A673 (cell line): ENCODE data around the gene BTLA. TPM values are rescaled to one million over a fixed set of nuclear protein-coding genes. Genes with fewer than 3 reads are reported as not detected.

Source experiments
- BruUV-seq: library from RNA; stranded (reverse); fragments of 400-500 nt; replicated peaks from 2 replicates; lab custom pipeline; 2021; lab: Mats Ljungman, UMichigan
- CTCF ChIA-PET: fragments of 300-600 bp; sonication (Branson Sonifier 250); formaldehyde crosslinking; loops from one replicate; lab custom pipeline; 2022; ENCODE audit warnings: antibody characterized with exemption; lab: Charles Lee
- POLR2A ChIA-PET: fragments of 300-600 bp; sonication (Branson Sonifier 250); formaldehyde crosslinking; loops from one replicate; lab custom pipeline; 2022; ENCODE audit warnings: antibody characterized with exemption; ENCODE audit not compliant: low non-redundant PET; lab: Charles Lee
- DNase-seq: peaks from one replicate; pipeline ENCODE4 v3.0.0-alpha.2; 2015; ENCODE audit warnings: low spot score
- H3K27ac ChIP-seq: fragments of 200-600 bp; sonication (generic); 2 replicates; pipeline ENCODE4 v1.5.1; 2016; ENCODE audit warnings: mixed run types, low read depth, mild to moderate bottlenecking, mixed read lengths, antibody characterized with exemption, low read length; ENCODE audit not compliant: poor library complexity, severe bottlenecking
- H3K27me3 ChIP-seq: fragments of 200-600 bp; sonication (generic); replicated peaks from 2 replicates; pipeline ENCODE4 v1.6.1; 2017; ENCODE audit warnings: mixed run types, low read depth, mild to moderate bottlenecking, mixed read lengths, antibody characterized with exemption, low read length; ENCODE audit not compliant: insufficient read depth, poor library complexity
- H3K36me3 ChIP-seq: fragments of 200-600 bp; sonication (generic); 2 replicates; pipeline ENCODE4 v1.6.1; 2016; ENCODE audit warnings: mixed run types, mild to moderate bottlenecking, mixed read lengths, antibody characterized with exemption, low read length; ENCODE audit not compliant: insufficient read depth, poor library complexity, severe bottlenecking
- H3K4me1 ChIP-seq: fragments of 200-600 bp; sonication (generic); 2 replicates; pipeline ENCODE4 v1.6.1; 2017; ENCODE audit warnings: mixed run types, mild to moderate bottlenecking, mixed read lengths, antibody characterized with exemption, low read length; ENCODE audit not compliant: insufficient read depth, poor library complexity, severe bottlenecking
- H3K4me3 ChIP-seq: fragments of 200-600 bp; sonication (generic); 2 replicates; pipeline ENCODE4 v1.5.1; 2016; ENCODE audit warnings: low read depth, mixed run types, mild to moderate bottlenecking, mixed read lengths, low read length; ENCODE audit not compliant: poor library complexity, severe bottlenecking
- H3K9me3 ChIP-seq: fragments of 200-600 bp; sonication (generic); 2 replicates; pipeline ENCODE4 v1.6.1; 2016; ENCODE audit warnings: mixed run types, low read depth, mild to moderate bottlenecking, mixed read lengths, antibody characterized with exemption, low read length; ENCODE audit not compliant: poor library complexity, severe bottlenecking
- EZH2 ChIP-seq: fragments of 200-600 bp; sonication (generic); IDR thresholded peaks from 2 replicates; pipeline ENCODE4 v1.6.1; 2017; ENCODE audit warnings: borderline replicate concordance, low read depth, mild to moderate bottlenecking, mixed read lengths, antibody characterized with exemption, low read length; ENCODE audit not compliant: poor library complexity, severe bottlenecking
- intact Hi-C: fragments of 100-400 bp; cut with micrococcal nuclease; formaldehyde crosslinking; loops from one replicate; pipeline ENCODE4 v1.10.0; 2022; ENCODE audit not compliant: unreplicated experiment
- total RNA-seq: library from RNA; stranded (reverse); gene quantifications from 2 replicates; pipeline ENCODE4 v1.2.3, GENCODE V29; 2021
- TF ChIP-seq, protein P1 (sequence below): fragments of 300-800, 200-600 bp; sonication (generic); conservative IDR thresholded peaks from 2 replicates; pipeline ENCODE4 v1.5.1; 2017; ENCODE audit warnings: low read depth, mild to moderate bottlenecking, antibody characterized with exemption, low read length, moderate library complexity, mixed read lengths

The BTLA gene
- total RNA-seq, 1 experiment from 2014 or later = not detected

DNA sequence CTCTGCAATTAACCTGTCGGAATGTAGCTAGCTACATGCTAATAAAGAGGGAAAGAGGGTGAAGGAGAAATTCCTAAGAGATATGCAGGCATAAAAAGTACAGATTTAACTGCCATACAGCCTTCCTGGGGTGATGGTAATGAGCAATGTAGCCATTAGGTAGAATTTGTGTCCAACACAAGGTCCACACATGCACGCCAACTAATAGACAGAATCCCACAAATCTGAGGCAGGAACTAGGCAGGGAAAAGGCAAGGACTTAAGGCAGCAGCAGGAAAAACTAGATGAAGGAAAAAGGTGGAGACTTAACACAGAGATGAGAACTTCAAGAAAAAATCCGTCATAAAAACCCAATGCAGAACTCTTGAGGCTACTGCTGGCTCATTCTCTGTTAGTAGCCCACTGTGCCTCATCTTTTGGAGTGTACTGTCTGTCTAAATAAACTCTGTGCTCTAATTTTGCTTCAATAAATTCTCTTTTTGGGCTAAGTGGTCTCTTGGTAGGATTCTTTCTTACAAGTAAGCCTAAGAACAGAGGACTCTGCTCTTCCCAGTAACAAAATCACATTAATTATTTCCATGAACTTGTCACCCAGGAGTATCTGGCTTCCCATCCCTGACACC, 81.5 kb downstream of the BTLA start:
- Histone ChIP-seq H3K9me3 (no peaks in the 10 kb centered on the region), H3K27me3 (no peaks in the 10 kb centered on the region), H3K4me3 (no peak overlapping the region), H3K4me1 (no peaks in the 10 kb centered on the region), H3K36me3 (no peaks in the 10 kb centered on the region), H3K27ac (no peak overlapping the region)
- TF ChIP-seq, protein P1, sequence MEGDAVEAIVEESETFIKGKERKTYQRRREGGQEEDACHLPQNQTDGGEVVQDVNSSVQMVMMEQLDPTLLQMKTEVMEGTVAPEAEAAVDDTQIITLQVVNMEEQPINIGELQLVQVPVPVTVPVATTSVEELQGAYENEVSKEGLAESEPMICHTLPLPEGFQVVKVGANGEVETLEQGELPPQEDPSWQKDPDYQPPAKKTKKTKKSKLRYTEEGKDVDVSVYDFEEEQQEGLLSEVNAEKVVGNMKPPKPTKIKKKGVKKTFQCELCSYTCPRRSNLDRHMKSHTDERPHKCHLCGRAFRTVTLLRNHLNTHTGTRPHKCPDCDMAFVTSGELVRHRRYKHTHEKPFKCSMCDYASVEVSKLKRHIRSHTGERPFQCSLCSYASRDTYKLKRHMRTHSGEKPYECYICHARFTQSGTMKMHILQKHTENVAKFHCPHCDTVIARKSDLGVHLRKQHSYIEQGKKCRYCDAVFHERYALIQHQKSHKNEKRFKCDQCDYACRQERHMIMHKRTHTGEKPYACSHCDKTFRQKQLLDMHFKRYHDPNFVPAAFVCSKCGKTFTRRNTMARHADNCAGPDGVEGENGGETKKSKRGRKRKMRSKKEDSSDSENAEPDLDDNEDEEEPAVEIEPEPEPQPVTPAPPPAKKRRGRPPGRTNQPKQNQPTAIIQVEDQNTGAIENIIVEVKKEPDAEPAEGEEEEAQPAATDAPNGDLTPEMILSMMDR = no peak
- TF ChIP-seq EZH2 = no peak
- CTCF ChIA-PET = no interaction called here
- intact Hi-C loops = no loop called here
- no peak for DNase-seq
- POLR2A ChIA-PET = no interaction called here
- BruUV-seq = no TSS peak

- CTCF ChIA-PET = no interaction called here
- TF ChIP-seq, protein P1 = no peak
- TF ChIP-seq EZH2 = no peak
- no TSS peak for BruUV-seq
These were observed 82.7 kb downstream of the BTLA start for GRCh38 chr3:112416391-112417212.

DNA sequence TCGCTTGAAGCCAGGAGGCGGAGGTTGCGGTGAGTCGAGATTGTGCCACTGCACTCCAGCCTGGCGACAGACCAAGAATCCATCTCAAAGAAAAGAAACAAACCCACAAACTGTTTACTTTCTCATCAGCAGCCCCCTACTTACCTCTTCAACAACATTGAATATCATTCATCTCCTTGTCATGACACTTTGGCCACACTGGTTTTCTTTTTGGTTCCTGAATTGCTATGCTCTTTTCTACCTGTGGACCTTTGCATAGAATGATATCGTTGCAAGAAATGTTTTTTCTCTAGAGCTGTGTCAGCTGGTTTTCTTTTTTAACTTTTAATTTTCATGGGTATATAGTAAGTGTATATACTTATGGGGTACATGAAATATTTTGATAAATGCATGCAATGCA, 83.9 kb downstream of the BTLA start:
- H3K27me3 ChIP-seq = no peaks in the 10 kb centered on the region
- H3K4me3 ChIP-seq = no peak overlapping the region
- no peaks in the 10 kb centered on the region for H3K36me3 ChIP-seq
- POLR2A ChIA-PET = no interaction called here
- DNase-seq = no peak
- no peaks in the 10 kb centered on the region for H3K4me1 ChIP-seq
- TF ChIP-seq, protein P1 = no peak
- no peak for TF ChIP-seq EZH2
- no peaks in the 10 kb centered on the region for H3K9me3 ChIP-seq
- no TSS peak for BruUV-seq
- no peak overlapping the region for H3K27ac ChIP-seq
- intact Hi-C loops = no loop called here
- CTCF ChIA-PET = no interaction called here

More at GRCh38 chr3:112416391-112417212, 82.7 kb downstream of the BTLA start:
- Histone ChIP-seq H3K27ac (no peak overlapping the region), H3K4me3 (no peak overlapping the region), H3K4me1 (no peaks in the 10 kb centered on the region), H3K27me3 (no peaks in the 10 kb centered on the region), H3K9me3 (no peaks in the 10 kb centered on the region), H3K36me3 (no peaks in the 10 kb centered on the region)
- no peak for DNase-seq
- POLR2A ChIA-PET = no interaction called here
- intact Hi-C loops = no loop called here

Other genes with a start within 250 kb of the BTLA start
- gene SLC9C1, start 205.3 kb downstream of the BTLA start, total RNA-seq = not detected in 2 replicates
- gene CD200, start 166.3 kb downstream of the BTLA start, total RNA-seq = not detected in 2 replicates
- gene ATG3, start 62.5 kb upstream of the BTLA start, total RNA-seq = 54.5 and 55.2 TPM in 2 replicates
- gene SLC35A5, start 62.6 kb upstream of the BTLA start, total RNA-seq = 20.4 and 20.8 TPM in 2 replicates
- 4.6 and 4.7 TPM in 2 replicates for gene CCDC80, start 141.7 kb upstream of the BTLA start, total RNA-seq